ENCODE results near the gene PELI3. TPM values are rescaled to one million over a fixed set of nuclear protein-coding genes. Genes with fewer than 3 reads are reported as not detected.

PELI3 gene
- polyA plus RNA-seq, 1 donor from 2014 or later, result 13.3 TPM

- no peaks in the 10 kb centered on the region for H4K20me1 ChIP-seq (ENCODE audit: insufficient read depth)
- no peak overlapping the region for H3K9ac ChIP-seq (ENCODE audit: low read length)
- no peaks in the 10 kb centered on the region for H3K9me3 ChIP-seq (ENCODE audit: low read length)
- H3K27me3 ChIP-seq (ENCODE audit: insufficient read depth, low read depth, low read length), result no peaks in the 10 kb centered on the region
- no peak overlapping the region for H3K27ac ChIP-seq (ENCODE audit: low read length)
- no peak overlapping the region for H3K4me2 ChIP-seq (ENCODE audit: low read length)
- TF ChIP-seq REST (IDR thresholded peaks at IDR 0.05; ENCODE audit: borderline replicate concordance) (no peak), MXI1 (conservative IDR thresholded peaks at IDR 0.05; ENCODE audit: poor library complexity, severe bottlenecking) (no peak), EZH2 (IDR thresholded peaks at IDR 0.05; ENCODE audit: borderline replicate concordance, insufficient read depth, low read length, poor library complexity, severe bottlenecking) (no peak), RAD21 (conservative IDR thresholded peaks at IDR 0.05) (no peak), EP300 (conservative IDR thresholded peaks at IDR 0.05; ENCODE audit: poor library complexity, severe bottlenecking) (no peak), POLR2AphosphoS5 (IDR thresholded peaks at IDR 0.05) (no peak)
- H3F3A ChIP-seq (ENCODE audit: insufficient read depth, low read length, poor library complexity, severe bottlenecking), result no peaks in the 10 kb centered on the region
- H3K36me3 ChIP-seq (ENCODE audit: insufficient read depth, low read length), result no peaks in the 10 kb centered on the region
- no peak overlapping the region for H3K4me3 ChIP-seq (ENCODE audit: low read length)
- peaks cover 1% of the 10 kb centered on the region for H3K79me2 ChIP-seq (replicated peaks; ENCODE audit: insufficient read depth, low read length)
- H3K9me2 ChIP-seq (ENCODE audit: insufficient read depth, low read length), result no peaks in the 10 kb centered on the region
- H2AFZ ChIP-seq (ENCODE audit: low read depth, low read length), result no peak overlapping the region
Measured at GRCh38 chr11:66473608-66474515, 7.2 kb downstream of the PELI3 start.

DNA sequence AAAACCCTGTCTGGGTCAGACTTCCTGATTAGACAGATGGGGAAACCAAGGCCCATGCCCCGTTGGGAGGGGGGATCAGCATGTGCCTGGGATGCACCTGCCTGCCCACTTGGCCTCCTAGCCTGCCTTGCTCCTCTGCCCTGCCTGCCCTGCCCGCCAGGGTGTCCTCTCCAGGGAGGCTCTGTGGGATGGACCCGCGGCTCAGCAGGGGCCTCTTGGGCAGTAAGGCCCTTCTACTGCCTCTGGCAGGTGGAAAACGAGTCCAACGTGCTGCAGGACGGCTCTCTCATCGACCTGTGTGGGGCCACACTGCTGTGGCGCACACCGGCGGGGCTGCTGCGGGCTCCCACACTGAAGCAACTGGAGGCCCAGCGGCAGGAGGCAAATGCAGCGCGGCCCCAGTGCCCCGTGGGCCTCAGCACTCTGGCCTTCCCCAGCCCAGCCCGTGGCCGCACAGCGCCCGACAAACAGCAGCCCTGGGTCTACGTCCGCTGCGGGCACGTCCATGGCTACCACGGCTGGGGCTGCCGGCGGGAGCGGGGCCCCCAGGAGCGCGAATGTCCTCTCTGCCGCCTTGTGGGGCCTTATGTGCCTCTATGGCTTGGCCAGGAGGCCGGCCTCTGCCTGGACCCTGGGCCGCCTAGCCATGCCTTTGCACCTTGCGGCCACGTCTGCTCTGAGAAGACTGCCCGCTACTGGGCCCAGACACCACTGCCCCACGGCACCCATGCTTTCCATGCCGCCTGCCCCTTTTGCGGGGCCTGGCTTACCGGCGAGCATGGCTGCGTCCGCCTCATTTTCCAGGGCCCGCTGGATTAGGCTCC lies 8.9 kb downstream of the PELI3 start:
- H3K79me2 ChIP-seq (replicated peaks; ENCODE audit: insufficient read depth, low read length), result peaks cover 7% of the 10 kb centered on the region
- H3K27ac ChIP-seq (ENCODE audit: low read length), result no peak overlapping the region
- no peaks in the 10 kb centered on the region for H3K27me3 ChIP-seq (ENCODE audit: insufficient read depth, low read depth, low read length)
- H2AFZ ChIP-seq (ENCODE audit: low read depth, low read length), result no peak overlapping the region
- H3K9me2 ChIP-seq (ENCODE audit: insufficient read depth, low read length), result no peaks in the 10 kb centered on the region
- TF ChIP-seq, protein P1, sequence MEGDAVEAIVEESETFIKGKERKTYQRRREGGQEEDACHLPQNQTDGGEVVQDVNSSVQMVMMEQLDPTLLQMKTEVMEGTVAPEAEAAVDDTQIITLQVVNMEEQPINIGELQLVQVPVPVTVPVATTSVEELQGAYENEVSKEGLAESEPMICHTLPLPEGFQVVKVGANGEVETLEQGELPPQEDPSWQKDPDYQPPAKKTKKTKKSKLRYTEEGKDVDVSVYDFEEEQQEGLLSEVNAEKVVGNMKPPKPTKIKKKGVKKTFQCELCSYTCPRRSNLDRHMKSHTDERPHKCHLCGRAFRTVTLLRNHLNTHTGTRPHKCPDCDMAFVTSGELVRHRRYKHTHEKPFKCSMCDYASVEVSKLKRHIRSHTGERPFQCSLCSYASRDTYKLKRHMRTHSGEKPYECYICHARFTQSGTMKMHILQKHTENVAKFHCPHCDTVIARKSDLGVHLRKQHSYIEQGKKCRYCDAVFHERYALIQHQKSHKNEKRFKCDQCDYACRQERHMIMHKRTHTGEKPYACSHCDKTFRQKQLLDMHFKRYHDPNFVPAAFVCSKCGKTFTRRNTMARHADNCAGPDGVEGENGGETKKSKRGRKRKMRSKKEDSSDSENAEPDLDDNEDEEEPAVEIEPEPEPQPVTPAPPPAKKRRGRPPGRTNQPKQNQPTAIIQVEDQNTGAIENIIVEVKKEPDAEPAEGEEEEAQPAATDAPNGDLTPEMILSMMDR (IDR thresholded peaks at IDR 0.05; ENCODE audit: poor library complexity, severe bottlenecking), result no peak
- no peak for TF ChIP-seq RAD21 (conservative IDR thresholded peaks at IDR 0.05)
- no peak for TF ChIP-seq TAF1 (IDR thresholded peaks at IDR 0.05; ENCODE audit: low read depth)
- no peak for TF ChIP-seq EP300 (conservative IDR thresholded peaks at IDR 0.05; ENCODE audit: poor library complexity, severe bottlenecking)
- no peak for TF ChIP-seq MXI1 (conservative IDR thresholded peaks at IDR 0.05; ENCODE audit: poor library complexity, severe bottlenecking)
- no peak for TF ChIP-seq POLR2AphosphoS5 (IDR thresholded peaks at IDR 0.05)
- TF ChIP-seq SMC3 (conservative IDR thresholded peaks at IDR 0.05; ENCODE audit: poor library complexity), result no peak
- no peak for TF ChIP-seq REST (IDR thresholded peaks at IDR 0.05; ENCODE audit: borderline replicate concordance)
- H3K36me3 ChIP-seq (ENCODE audit: insufficient read depth, low read length), result no peaks in the 10 kb centered on the region
- H3K9ac ChIP-seq (ENCODE audit: low read length), result no peak overlapping the region
- H3F3A ChIP-seq (ENCODE audit: insufficient read depth, low read length, poor library complexity, severe bottlenecking), result no peaks in the 10 kb centered on the region
- no peak overlapping the region for H3K4me3 ChIP-seq (ENCODE audit: low read length)
- no peaks in the 10 kb centered on the region for H4K20me1 ChIP-seq (ENCODE audit: insufficient read depth)
- H3K9me3 ChIP-seq (ENCODE audit: low read length), result no peaks in the 10 kb centered on the region
- no peak overlapping the region for H3K4me2 ChIP-seq (ENCODE audit: low read length)
